ENCODE measurements around the gene BCL2L15. TPM values are rescaled to one million over a fixed set of nuclear protein-coding genes. Genes with fewer than 3 reads are reported as not detected.

BCL2L15 gene
- total and polyA plus RNA-seq, 10 of the 15 experiments (the other 5 are each of a cell fraction or from before 2014, with no cell fraction given): 0.42 to 1.2 (median 0.59) TPM

DNA sequence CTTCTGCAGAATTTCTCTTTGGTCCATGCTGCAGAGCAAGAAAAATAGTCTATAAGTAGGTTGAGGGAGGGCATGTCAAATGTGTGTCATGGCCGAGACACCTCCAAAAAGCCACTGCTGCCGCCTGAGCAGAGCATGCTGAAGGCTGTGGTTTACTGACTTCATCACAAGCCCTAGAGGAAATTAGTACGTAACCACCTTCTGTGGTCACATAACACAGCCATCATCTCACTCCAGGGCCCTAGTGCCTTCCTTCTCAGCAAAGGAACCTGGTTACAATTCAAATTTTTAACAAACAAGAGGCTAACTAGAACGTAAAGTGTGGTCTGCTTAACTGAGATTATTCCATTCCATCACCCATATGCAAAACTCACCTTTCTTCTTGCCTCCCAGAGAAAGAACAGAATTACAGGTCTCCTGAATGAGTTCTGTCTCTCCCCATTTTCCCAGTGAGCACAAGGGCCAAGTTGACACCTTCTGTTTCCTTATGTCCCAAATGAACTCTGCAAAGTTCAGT lies 15.7 kb downstream of the BCL2L15 start, which contains the start of gene PTPN22 (continued):
- TF ChIP-seq, protein P1, sequence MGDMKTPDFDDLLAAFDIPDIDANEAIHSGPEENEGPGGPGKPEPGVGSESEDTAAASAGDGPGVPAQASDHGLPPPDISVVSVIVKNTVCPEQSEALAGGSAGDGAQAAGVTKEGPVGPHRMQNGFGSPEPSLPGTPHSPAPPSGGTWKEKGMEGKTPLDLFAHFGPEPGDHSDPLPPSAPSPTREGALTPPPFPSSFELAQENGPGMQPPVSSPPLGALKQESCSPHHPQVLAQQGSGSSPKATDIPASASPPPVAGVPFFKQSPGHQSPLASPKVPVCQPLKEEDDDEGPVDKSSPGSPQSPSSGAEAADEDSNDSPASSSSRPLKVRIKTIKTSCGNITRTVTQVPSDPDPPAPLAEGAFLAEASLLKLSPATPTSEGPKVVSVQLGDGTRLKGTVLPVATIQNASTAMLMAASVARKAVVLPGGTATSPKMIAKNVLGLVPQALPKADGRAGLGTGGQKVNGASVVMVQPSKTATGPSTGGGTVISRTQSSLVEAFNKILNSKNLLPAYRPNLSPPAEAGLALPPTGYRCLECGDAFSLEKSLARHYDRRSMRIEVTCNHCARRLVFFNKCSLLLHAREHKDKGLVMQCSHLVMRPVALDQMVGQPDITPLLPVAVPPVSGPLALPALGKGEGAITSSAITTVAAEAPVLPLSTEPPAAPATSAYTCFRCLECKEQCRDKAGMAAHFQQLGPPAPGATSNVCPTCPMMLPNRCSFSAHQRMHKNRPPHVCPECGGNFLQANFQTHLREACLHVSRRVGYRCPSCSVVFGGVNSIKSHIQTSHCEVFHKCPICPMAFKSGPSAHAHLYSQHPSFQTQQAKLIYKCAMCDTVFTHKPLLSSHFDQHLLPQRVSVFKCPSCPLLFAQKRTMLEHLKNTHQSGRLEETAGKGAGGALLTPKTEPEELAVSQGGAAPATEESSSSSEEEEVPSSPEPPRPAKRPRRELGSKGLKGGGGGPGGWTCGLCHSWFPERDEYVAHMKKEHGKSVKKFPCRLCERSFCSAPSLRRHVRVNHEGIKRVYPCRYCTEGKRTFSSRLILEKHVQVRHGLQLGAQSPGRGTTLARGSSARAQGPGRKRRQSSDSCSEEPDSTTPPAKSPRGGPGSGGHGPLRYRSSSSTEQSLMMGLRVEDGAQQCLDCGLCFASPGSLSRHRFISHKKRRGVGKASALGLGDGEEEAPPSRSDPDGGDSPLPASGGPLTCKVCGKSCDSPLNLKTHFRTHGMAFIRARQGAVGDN (IDR thresholded peaks at IDR 0.05): peak; percentile 91
- TF ChIP-seq ZNF217 (IDR thresholded peaks at IDR 0.05): no peak
- TF ChIP-seq BRCA1 (IDR thresholded peaks at IDR 0.05; ENCODE audit: low read depth, low read length): no peak
- TF ChIP-seq RB1 (IDR thresholded peaks at IDR 0.05; ENCODE audit: borderline replicate concordance): no peak; the same call in 1 of the 2 replicates
- no peak for TF ChIP-seq RCOR1 (conservative IDR thresholded peaks at IDR 0.05; ENCODE audit: low read depth, low read length)
- no peak for TF ChIP-seq ZBTB11 (CRISPR knock-in tag; IDR thresholded peaks at IDR 0.05)
- TF ChIP-seq SUZ12 (IDR thresholded peaks at IDR 0.05; ENCODE audit: unreplicated experiment): no peak
- TF ChIP-seq IKZF1 (conservative IDR thresholded peaks at IDR 0.05): peak; percentile 69
- peak; percentile 42 for TF ChIP-seq RELA (IDR thresholded peaks at IDR 0.05; ENCODE audit: borderline replicate concordance, partially characterized antibody)
- TF ChIP-seq SP1 (IDR thresholded peaks at IDR 0.05; ENCODE audit: low read depth, low read length): peak; percentile 82
- peak; percentile 79; the same call in 1 of the 2 replicates for TF ChIP-seq ZNF207 (IDR thresholded peaks at IDR 0.05; ENCODE audit: borderline replicate concordance)
- peak; percentile 54; the same call in 1 of the 2 replicates for TF ChIP-seq SMARCA5 (IDR thresholded peaks at IDR 0.05)
- no peak for TF ChIP-seq ZSCAN29 (IDR thresholded peaks at IDR 0.05)
- TF ChIP-seq E2F8 (IDR thresholded peaks at IDR 0.05; ENCODE audit: low read depth, partially characterized antibody): peak; percentile 59
- TF ChIP-seq ZBTB40 (IDR thresholded peaks at IDR 0.05; ENCODE audit: borderline replicate concordance): peak; percentile 23; the same call in 1 of the 2 replicates

All from GM12878 (cell line).